Measurements from ENCODE around the gene INPP5F.
"Not testable (repeated sequence)": the region's sequence is repeated elsewhere in the genome, so short reads cannot be mapped to it uniquely, and the experiment has no call there.

INPP5F gene

GRCh38 chr10:119862524-119862923, 136.7 kb downstream of the INPP5F start:
- H3K4me3 ChIP-seq (ENCODE audit: low read depth, low read length) = no peak overlapping the region
- no peaks in the 10 kb centered on the region for H3K27me3 ChIP-seq
- no peak for DNase-seq
- H3K9me3 ChIP-seq = no peaks in the 10 kb centered on the region
- peaks cover 11% of the 10 kb centered on the region; the same call in 1 of the 2 replicates for H3K36me3 ChIP-seq
- TF ChIP-seq CTCF (IDR thresholded peaks at IDR 0.05; ENCODE audit: low read depth, low read length) = no peak
- H3K4me1 ChIP-seq = no peaks in the 10 kb centered on the region

DNA sequence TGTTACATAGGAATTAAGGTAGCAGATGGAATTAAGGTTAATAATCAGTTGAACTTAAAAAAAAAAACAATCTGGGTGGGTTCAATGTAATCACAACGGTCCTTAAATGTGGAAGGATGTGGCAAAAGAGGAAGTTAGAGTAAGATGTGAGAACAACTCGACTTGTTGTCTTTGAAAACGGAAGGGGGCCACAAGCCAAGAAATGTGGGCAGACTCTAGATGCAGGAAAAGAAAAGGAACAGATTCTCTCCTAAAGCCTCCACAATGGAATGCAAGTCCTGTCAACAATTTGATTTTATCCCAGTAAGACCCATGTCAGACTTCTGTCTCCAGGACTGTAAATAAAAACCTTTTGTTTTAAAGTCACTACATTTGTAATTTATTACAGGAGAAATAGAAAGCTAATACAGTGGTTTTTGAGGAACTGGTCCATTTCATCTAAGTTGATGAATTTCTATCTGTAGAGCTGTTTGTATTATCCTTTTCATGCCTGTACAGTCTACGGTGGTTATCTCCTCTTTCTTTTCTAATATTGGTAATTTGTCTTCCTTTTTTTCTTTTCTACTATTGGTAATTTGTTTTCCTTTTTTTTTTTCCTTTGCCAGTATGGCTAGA, 138.2 kb downstream of the INPP5F start:
- no peak for TF ChIP-seq CTCF (IDR thresholded peaks at IDR 0.05; ENCODE audit: low read depth, low read length)
- no peaks in the 10 kb centered on the region for H3K9me3 ChIP-seq

DNA sequence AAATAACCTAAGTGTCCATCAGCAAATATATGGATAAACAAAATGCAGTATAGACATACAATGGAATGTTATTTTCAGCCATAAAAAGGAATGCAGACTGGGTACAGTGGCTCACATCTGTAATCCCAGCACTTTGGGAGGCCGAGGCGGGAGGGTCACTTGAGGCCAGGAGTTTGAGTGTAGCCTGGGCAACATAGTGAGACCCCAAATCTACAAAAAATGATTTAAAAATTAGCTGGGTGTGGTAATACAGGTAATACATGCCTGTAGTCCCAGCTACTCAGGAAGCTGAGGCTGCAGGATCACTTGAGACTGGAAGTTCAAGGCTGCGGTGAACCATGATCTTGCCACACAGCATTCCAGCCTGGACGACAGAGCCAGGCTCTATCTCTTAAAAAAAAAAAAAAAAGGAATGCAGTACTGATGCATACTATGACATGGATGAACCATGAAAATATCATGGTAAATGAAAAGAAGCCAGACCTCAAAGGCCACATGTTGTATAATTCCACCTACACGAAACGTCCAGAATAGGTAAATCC, 139.9 kb downstream of the INPP5F start:
- Histone ChIP-seq H3K9me3 (no peaks in the 10 kb centered on the region), H3K27me3 (no peaks in the 10 kb centered on the region), H3K4me1 (no peaks in the 10 kb centered on the region), H3K4me3 (ENCODE audit: low read depth, low read length) (no peak overlapping the region), H3K36me3 (peaks cover 5% of the 10 kb centered on the region; the same call in 1 of the 2 replicates)
- no peak for DNase-seq
- TF ChIP-seq CTCF (IDR thresholded peaks at IDR 0.05; ENCODE audit: low read depth, low read length) = no peak

More for the DNA sequence above, 138.2 kb downstream of the INPP5F start:
- Histone ChIP-seq H3K36me3 (peaks cover 5% of the 10 kb centered on the region; the same call in 1 of the 2 replicates), H3K27me3 (no peaks in the 10 kb centered on the region), H3K4me3 (ENCODE audit: low read depth, low read length) (no peak overlapping the region), H3K4me1 (no peaks in the 10 kb centered on the region)
- DNase-seq = no peak

DNA sequence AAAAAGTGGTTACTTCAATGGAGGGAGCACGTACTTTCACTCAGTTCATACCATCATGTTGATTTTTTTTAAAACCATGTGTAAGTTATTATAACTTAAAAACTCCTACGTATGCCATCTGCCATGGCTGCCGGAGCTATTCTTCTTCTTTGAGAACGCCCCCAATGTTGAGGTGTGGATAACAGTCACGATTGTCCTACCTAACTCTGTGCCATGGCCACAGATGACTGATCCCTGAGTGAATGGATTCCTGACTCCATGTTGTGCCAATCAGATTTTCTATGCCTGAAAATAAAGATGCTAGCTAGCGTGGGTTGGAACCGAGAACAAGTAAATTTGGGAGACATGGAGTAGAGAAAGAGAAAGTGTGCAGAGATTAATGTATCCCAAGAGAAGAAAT, 141.5 kb downstream of the INPP5F start:
- H3K4me1 ChIP-seq = no peaks in the 10 kb centered on the region
- H3K27me3 ChIP-seq = no peaks in the 10 kb centered on the region
- no peak overlapping the region for H3K4me3 ChIP-seq (ENCODE audit: low read depth, low read length)
- peaks cover 5% of the 10 kb centered on the region; the same call in 1 of the 2 replicates for H3K36me3 ChIP-seq
- DNase-seq = no peak
- TF ChIP-seq CTCF (IDR thresholded peaks at IDR 0.05; ENCODE audit: low read depth, low read length) = no peak
- no peaks in the 10 kb centered on the region for H3K9me3 ChIP-seq

DNA sequence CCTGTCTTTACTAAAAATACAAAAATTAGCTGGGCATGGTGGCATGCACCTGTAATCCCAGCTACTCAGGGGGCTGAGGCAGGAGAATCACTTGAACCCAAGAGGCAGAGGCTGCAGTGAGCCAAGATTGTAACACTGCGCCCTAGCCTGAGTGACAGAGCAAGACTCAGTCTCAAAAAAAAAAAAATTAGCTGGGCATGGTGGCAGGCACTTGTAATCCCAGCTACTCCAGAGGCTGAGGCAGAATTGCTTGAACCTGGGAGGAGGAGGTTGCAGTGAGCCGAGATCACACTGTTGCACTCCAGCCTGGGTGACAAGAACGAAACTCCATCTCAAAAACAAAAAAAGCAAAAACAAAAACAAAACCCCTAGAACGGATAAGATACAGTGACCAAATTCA, 143.5 kb downstream of the INPP5F start:
- H3K36me3 ChIP-seq = not testable (repeated sequence)

GRCh38 chr10:119871881-119872609, 146.2 kb downstream of the INPP5F start:
- Histone ChIP-seq H3K4me1 (peaks cover 2% of the 10 kb centered on the region; the same call in 1 of the 2 replicates), H3K4me3 (ENCODE audit: low read depth, low read length) (peak overlapping the region; percentile 90), H3K27me3 (no peaks in the 10 kb centered on the region), H3K9me3 (no peaks in the 10 kb centered on the region), H3K36me3 (no peaks in the 10 kb centered on the region; the same call in 1 of the 2 replicates)
- peak; percentile 36 for DNase-seq
- no peak for TF ChIP-seq CTCF (IDR thresholded peaks at IDR 0.05; ENCODE audit: low read depth, low read length)

More for the DNA sequence above, 143.5 kb downstream of the INPP5F start:
- H3K27me3 ChIP-seq; H3K4me3 ChIP-seq (ENCODE audit: low read depth, low read length); H3K4me1 ChIP-seq; DNase-seq; H3K9me3 ChIP-seq: not testable (repeated sequence)

All from BE2C (cell line).